K562 (cell line): Measurements from ENCODE around the gene MT1M.
"Not testable (repeated sequence)": the region's sequence is repeated elsewhere in the genome, so short reads cannot be mapped to it uniquely, and the experiment has no call there.

Experiments used
- CC2D1A ChIP-seq: fragments of 450-650 bp; IDR thresholded peaks from 2 replicates; pipeline ENCODE4 v1.6.1; 2017; ENCODE audit warnings: mild to moderate bottlenecking
- KDM4B ChIP-seq, 2 experiments: fragments of 450-650 bp in 1 of 2; sonication (generic) in 1 of 2; IDR thresholded peaks; 2 replicates each; pipeline ENCODE4 v1.6.1; 2016 to 2017; ENCODE audit warnings: borderline replicate concordance in 2 of 2, antibody characterized with exemption in 1 of 2, low read depth in 1 of 2, mild to moderate bottlenecking in 1 of 2
- MYNN ChIP-seq, 2 experiments: sonication (generic); formaldehyde crosslinking in 1 of 2; IDR thresholded peaks; 2 replicates each; pipeline versions ENCODE4 v1.5.0 to v1.6.1; 2016 to 2020; ENCODE audit warnings: antibody characterized with exemption in 1 of 2, missing genetic modification reagents in 1 of 2
- PHTF2 ChIP-seq: fragments of 250-450 bp; sonication (Bioruptor Pico); IDR thresholded peaks from 2 replicates; pipeline ENCODE4 v1.5.0; 2021; ENCODE audit warnings: mild to moderate bottlenecking
- STAG1 ChIP-seq: sonication (generic); formaldehyde crosslinking; IDR thresholded peaks from 2 replicates; pipeline ENCODE4 v1.5.0; 2020; ENCODE audit warnings: missing genetic modification reagents, borderline replicate concordance
- TF ChIP-seq, protein P1 (sequence below), 3 experiments: IDR thresholded peaks in 2 of 3; conservative IDR thresholded peaks in 1 of 3; 2 replicates each; pipeline ENCODE4 v1.5.1; 2011 to 2012; ENCODE audit warnings: low read length in 3 of 3, mild to moderate bottlenecking in 3 of 3, control low read depth in 2 of 3, improper control_type of control experiment in 1 of 3, inconsistent platforms in 1 of 3, low read depth in 1 of 3, mixed read lengths in 1 of 3, moderate library complexity in 1 of 3; ENCODE audit not compliant: insufficient read depth in 2 of 3
- TF ChIP-seq, protein P2 (sequence below): sonication (generic); formaldehyde crosslinking; IDR thresholded peaks from 2 replicates; pipeline ENCODE4 v1.8.0; 2022; ENCODE audit warnings: mild to moderate bottlenecking, missing genetic modification reagents

DNA sequence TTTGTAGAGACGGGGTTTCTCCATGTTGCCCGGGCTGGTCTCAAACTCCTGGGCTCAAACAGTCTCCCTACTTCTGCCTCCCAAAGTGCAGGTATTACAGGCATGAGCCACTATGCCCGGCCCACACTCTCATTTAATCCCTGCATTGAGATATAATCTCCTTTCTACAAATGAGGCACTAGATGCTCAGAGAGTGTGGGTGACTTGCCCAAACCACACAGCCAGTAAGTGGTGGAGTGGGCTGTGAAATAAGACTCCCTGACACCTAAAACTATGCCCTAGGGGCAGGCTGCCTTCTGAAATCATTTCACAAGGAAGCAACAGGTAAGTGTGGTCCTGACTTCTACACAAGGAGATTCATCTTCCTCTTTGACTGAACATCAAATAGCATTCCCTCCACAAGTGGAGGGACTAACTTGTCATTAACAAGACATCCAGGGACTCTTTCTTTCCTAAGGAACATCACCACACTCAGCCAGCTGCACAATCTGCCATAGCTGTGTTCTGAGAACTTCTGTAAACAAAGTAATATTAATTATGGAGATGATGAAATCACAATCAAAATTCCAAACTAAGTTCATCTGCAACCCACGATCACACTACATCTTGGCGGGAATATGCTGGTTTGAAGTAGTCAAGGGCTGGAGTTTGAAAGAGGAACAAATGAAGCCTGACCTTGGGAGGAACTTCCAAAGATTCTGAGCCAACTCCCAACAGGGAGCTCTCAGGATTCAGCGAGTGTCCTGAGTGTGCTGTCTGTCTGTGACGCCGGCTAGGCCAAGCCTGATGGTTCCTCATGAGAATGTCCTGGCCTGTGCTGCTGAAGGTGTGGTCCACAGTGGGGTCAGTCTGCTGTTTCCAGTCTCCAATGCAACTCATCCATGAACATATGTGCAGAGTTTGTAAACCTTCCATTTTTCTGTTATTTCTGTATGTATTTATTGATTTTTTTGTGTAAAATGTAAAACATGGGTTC, 33.1 kb downstream of the MT1M start:
- TF ChIP-seq, protein P1, sequence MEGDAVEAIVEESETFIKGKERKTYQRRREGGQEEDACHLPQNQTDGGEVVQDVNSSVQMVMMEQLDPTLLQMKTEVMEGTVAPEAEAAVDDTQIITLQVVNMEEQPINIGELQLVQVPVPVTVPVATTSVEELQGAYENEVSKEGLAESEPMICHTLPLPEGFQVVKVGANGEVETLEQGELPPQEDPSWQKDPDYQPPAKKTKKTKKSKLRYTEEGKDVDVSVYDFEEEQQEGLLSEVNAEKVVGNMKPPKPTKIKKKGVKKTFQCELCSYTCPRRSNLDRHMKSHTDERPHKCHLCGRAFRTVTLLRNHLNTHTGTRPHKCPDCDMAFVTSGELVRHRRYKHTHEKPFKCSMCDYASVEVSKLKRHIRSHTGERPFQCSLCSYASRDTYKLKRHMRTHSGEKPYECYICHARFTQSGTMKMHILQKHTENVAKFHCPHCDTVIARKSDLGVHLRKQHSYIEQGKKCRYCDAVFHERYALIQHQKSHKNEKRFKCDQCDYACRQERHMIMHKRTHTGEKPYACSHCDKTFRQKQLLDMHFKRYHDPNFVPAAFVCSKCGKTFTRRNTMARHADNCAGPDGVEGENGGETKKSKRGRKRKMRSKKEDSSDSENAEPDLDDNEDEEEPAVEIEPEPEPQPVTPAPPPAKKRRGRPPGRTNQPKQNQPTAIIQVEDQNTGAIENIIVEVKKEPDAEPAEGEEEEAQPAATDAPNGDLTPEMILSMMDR (IDR thresholded peaks at IDR 0.05 in 2 of 3, conservative IDR thresholded peaks at IDR 0.05 in 1 of 3; ENCODE audit: insufficient read depth in 2 of 3, low read depth in 1 of 3, low read length in 3 of 3): not testable (repeated sequence)
- TF ChIP-seq PHTF2 (CRISPR knock-in tag); MYNN (IDR thresholded peaks at IDR 0.05); MYNN (CRISPR knock-in tag; IDR thresholded peaks at IDR 0.05); STAG1 (CRISPR knock-in tag); KDM4B (IDR thresholded peaks at IDR 0.05; ENCODE audit: borderline replicate concordance in 2 of 2, low read depth in 1 of 2); CC2D1A: not testable (repeated sequence)
- TF ChIP-seq, protein P2, sequence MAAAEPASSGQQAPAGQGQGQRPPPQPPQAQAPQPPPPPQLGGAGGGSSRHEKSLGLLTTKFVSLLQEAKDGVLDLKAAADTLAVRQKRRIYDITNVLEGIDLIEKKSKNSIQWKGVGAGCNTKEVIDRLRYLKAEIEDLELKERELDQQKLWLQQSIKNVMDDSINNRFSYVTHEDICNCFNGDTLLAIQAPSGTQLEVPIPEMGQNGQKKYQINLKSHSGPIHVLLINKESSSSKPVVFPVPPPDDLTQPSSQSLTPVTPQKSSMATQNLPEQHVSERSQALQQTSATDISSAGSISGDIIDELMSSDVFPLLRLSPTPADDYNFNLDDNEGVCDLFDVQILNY (CRISPR knock-in tag): not testable (repeated sequence)
